Tibial nerve (tissue), 4 donors: ENCODE measurements around the gene DHCR7. TPM values are rescaled to one million over a fixed set of nuclear protein-coding genes. Genes with fewer than 3 reads are reported as not detected.

Source experiments
- DNase-seq, 2 donors: peaks; one replicate each; pipeline ENCODE4 v3.0.0-alpha.2; 2019; ENCODE audit warnings: low spot score in 2 of 2
- H3K27ac ChIP-seq, 4 donors: fragments of 200-600 bp; sonication (generic) in 3 of 4; one replicate each; pipeline ENCODE4 v1.5.1; 2017 to 2019; ENCODE audit warnings: mild to moderate bottlenecking in 1 of 4
- H3K27me3 ChIP-seq, 2 donors: fragments of 200-600 bp; sonication (generic) in 1 of 2; one replicate each; pipeline versions ENCODE4 v1.5.1 to v1.6.0; 2017 to 2019
- H3K36me3 ChIP-seq, 3 donors: fragments of 200-600 bp; sonication (generic); one replicate each; pipeline ENCODE4 v1.5.1; 2018 to 2019
- H3K4me1 ChIP-seq, 4 donors: fragments of 200-600 bp; sonication (generic) in 3 of 4; one replicate each; pipeline ENCODE4 v1.5.1; 2017 to 2019
- H3K4me3 ChIP-seq, 4 donors: fragments of 200-600 bp; sonication (generic) in 3 of 4; one replicate each; pipeline ENCODE4 v1.5.1; 2017 to 2019; ENCODE audit warnings: mild to moderate bottlenecking in 1 of 4, moderate library complexity in 1 of 4
- H3K9me3 ChIP-seq, 4 donors: fragments of 200-600 bp; sonication (generic) in 3 of 4; one replicate each; pipeline ENCODE4 v1.5.1; 2017 to 2019
- CTCF ChIP-seq, 5 experiments: fragments of 200-600 bp in 3 of 5; fragments of 450-650 bp in 2 of 5; sonication (generic) in 3 of 5; IDR thresholded peaks; one replicate each; pipeline ENCODE4 v1.5.1; 2016 to 2019; ENCODE audit warnings: antibody characterized with exemption in 5 of 5, mild to moderate bottlenecking in 3 of 5, moderate library complexity in 2 of 5
- EP300 ChIP-seq, 2 donors: sonication (generic); formaldehyde crosslinking; IDR thresholded peaks; one replicate each; pipeline ENCODE4 v1.6.1; 2017; ENCODE audit warnings: antibody characterized with exemption in 2 of 2, mild to moderate bottlenecking in 1 of 2
- POLR2A ChIP-seq, 2 donors: fragments of 450-650 bp; IDR thresholded peaks; one replicate each; pipeline ENCODE4 v1.6.1; 2017; ENCODE audit warnings: antibody characterized with exemption in 2 of 2, mild to moderate bottlenecking in 2 of 2, moderate library complexity in 2 of 2
- WGBS, 2 donors: methylation state at CpG; one replicate each; pipeline ENCODE4 v1.1.5; 2018; 5-methylcytosine and 5-hydroxymethylcytosine counted together
- total RNA-seq, 4 donors: library from RNA; depleted of rRNA; stranded (reverse); fragments of >200 nt; gene quantifications; one replicate each; pipeline ENCODE4 v1.1.0, GENCODE V29; 2016

Gene DHCR7
- total RNA-seq, 4 donors from 2014 or later = 10.3 to 17.3 (median 14.8) TPM

- no peak overlapping the region for H3K4me3 ChIP-seq
- TF ChIP-seq CTCF (IDR thresholded peaks at IDR 0.05) (no peak), EP300 (IDR thresholded peaks at IDR 0.05) (no peak)
- no peaks in the 10 kb centered on the region for H3K4me1 ChIP-seq
- DNase-seq = no peak
- H3K27ac ChIP-seq = no peak overlapping the region
- no peaks in the 10 kb centered on the region for H3K36me3 ChIP-seq
- WGBS, 2 donors = 84 to 86% methylated on average over 7 of the region's 7 CpGs
- no peaks in the 10 kb centered on the region for H3K27me3 ChIP-seq
- H3K9me3 ChIP-seq = no peaks in the 10 kb centered on the region
These were observed 37.7 kb downstream of the DHCR7 start for GRCh38 chr11:71410363-71410966.

GRCh38 chr11:71408826-71409225 is 39.4 kb downstream of the DHCR7 start:
- DNase-seq = no peak
- no peak overlapping the region for H3K27ac ChIP-seq
- H3K4me3 ChIP-seq = no peak overlapping the region
- no peaks in the 10 kb centered on the region for H3K27me3 ChIP-seq
- no peaks in the 10 kb centered on the region for H3K36me3 ChIP-seq
- TF ChIP-seq CTCF (IDR thresholded peaks at IDR 0.05) (no peak), EP300 (IDR thresholded peaks at IDR 0.05) (no peak), POLR2A (IDR thresholded peaks at IDR 0.05) (no peak)
- no peaks in the 10 kb centered on the region for H3K4me1 ChIP-seq
- WGBS, 2 donors = 44 to 48% methylated on average over 7 of the region's 7 CpGs
- H3K9me3 ChIP-seq = no peaks in the 10 kb centered on the region

- Histone ChIP-seq H3K9me3 (no peaks in the 10 kb centered on the region), H3K27me3 (no peaks in the 10 kb centered on the region), H3K27ac (no peak overlapping the region), H3K4me3 (no peak overlapping the region), H3K4me1 (no peaks in the 10 kb centered on the region), H3K36me3 (no peaks in the 10 kb centered on the region)
- TF ChIP-seq CTCF (IDR thresholded peaks at IDR 0.05) (no peak), EP300 (IDR thresholded peaks at IDR 0.05) (no peak), POLR2A (IDR thresholded peaks at IDR 0.05) (no peak)
- 87 to 91% methylated on average over 6 to 15 of the region's 15 CpGs for whole genome bisulfite sequencing, 2 donors
- DNase-seq = no peak
These were observed 40.8 kb downstream of the DHCR7 start for GRCh38 chr11:71407356-71407755.

- H3K36me3 ChIP-seq = no peaks in the 10 kb centered on the region
- H3K27me3 ChIP-seq = no peaks in the 10 kb centered on the region
- WGBS, 2 donors = 77 to 79% methylated on average over 10 of the region's 10 CpGs
These were observed 41.5 kb downstream of the DHCR7 start for GRCh38 chr11:71406681-71407080.

GRCh38 chr11:71404209-71404608 is 44.0 kb downstream of the DHCR7 start:
- H3K27ac ChIP-seq = no peak overlapping the region
- H3K9me3 ChIP-seq = no peaks in the 10 kb centered on the region
- no peak overlapping the region for H3K4me3 ChIP-seq
- TF ChIP-seq EP300 (IDR thresholded peaks at IDR 0.05) = no peak
- TF ChIP-seq POLR2A (IDR thresholded peaks at IDR 0.05) = no peak
- no peak for TF ChIP-seq CTCF (IDR thresholded peaks at IDR 0.05)
- no peak for DNase-seq
- no peaks in the 10 kb centered on the region for H3K27me3 ChIP-seq
- H3K4me1 ChIP-seq = no peaks in the 10 kb centered on the region
- no peaks in the 10 kb centered on the region for H3K36me3 ChIP-seq
- WGBS, 2 donors = 74 to 78% methylated on average over 8 of the region's 8 CpGs

More at GRCh38 chr11:71406681-71407080, 41.5 kb downstream of the DHCR7 start:
- no peak for DNase-seq
- H3K4me1 ChIP-seq = no peaks in the 10 kb centered on the region
- TF ChIP-seq EP300 (IDR thresholded peaks at IDR 0.05) = no peak
- TF ChIP-seq POLR2A (IDR thresholded peaks at IDR 0.05) = no peak
- no peak for TF ChIP-seq CTCF (IDR thresholded peaks at IDR 0.05)
- H3K27ac ChIP-seq = no peak overlapping the region
- no peaks in the 10 kb centered on the region for H3K9me3 ChIP-seq
- no peak overlapping the region for H3K4me3 ChIP-seq
